Mesothelial cell of epicardium (in vitro differentiated cells): ENCODE results near the gene STYXL2. TPM values are rescaled to one million over a fixed set of nuclear protein-coding genes. Genes with fewer than 3 reads are reported as not detected.

Source experiments
- DNase-seq, 2 experiments: peaks; one replicate each; pipeline ENCODE4 v3.0.0; 2021; ENCODE audit warnings: low spot score in 2 of 2; ENCODE audit not compliant: unreplicated experiment in 2 of 2
- H3K27ac Mint-ChIP-seq: 2 replicates; pipeline ENCODE4 v1.8.0; 2021; ENCODE audit warnings: mixed read lengths
- H3K27me3 Mint-ChIP-seq: 2 replicates; pipeline ENCODE4 v1.8.0; 2021; ENCODE audit warnings: low read depth, mixed read lengths
- H3K36me3 Mint-ChIP-seq: 2 replicates; pipeline ENCODE4 v1.8.0; 2021; ENCODE audit warnings: mixed read lengths
- H3K4me1 Mint-ChIP-seq: 2 replicates; pipeline ENCODE4 v1.8.0; 2021; ENCODE audit warnings: mixed read lengths
- H3K4me3 Mint-ChIP-seq: 2 replicates; pipeline ENCODE4 v1.8.0; 2021; ENCODE audit warnings: mild to moderate bottlenecking, moderate library complexity, mixed read lengths
- H3K9me3 Mint-ChIP-seq: 2 replicates; pipeline ENCODE4 v1.8.0; 2021; ENCODE audit warnings: mixed read lengths
- CTCF ChIP-seq: fragments of 200-600 bp; sonication (generic); IDR thresholded peaks from one replicate; pipeline ENCODE4 v1.5.0; 2021; ENCODE audit warnings: antibody characterized with exemption; ENCODE audit not compliant: unreplicated experiment
- total RNA-seq: library from RNA; stranded (reverse); gene quantifications from 3 replicates; pipeline ENCODE4 v1.2.1, GENCODE V29; 2021

The STYXL2 gene
- total RNA-seq, 1 donor from 2014 or later: 0.18 TPM

- H3K27ac Mint-ChIP-seq: no peak overlapping the region
- no peak overlapping the region for H3K4me3 Mint-ChIP-seq
- peaks cover 5% of the 10 kb centered on the region for H3K4me1 Mint-ChIP-seq
- H3K27me3 Mint-ChIP-seq: no peaks in the 10 kb centered on the region
- no peaks in the 10 kb centered on the region for H3K9me3 Mint-ChIP-seq
- TF ChIP-seq CTCF: no peak
- H3K36me3 Mint-ChIP-seq: no peaks in the 10 kb centered on the region
- DNase-seq: no peak
Observed at GRCh38 chr1:167061073-167061464, 32.8 kb upstream of the STYXL2 start.

- peaks cover 2% of the 10 kb centered on the region for H3K27me3 Mint-ChIP-seq
- DNase-seq: no peak
- no peak overlapping the region for H3K27ac Mint-ChIP-seq
- no peaks in the 10 kb centered on the region for H3K9me3 Mint-ChIP-seq
- H3K36me3 Mint-ChIP-seq: no peaks in the 10 kb centered on the region
- peaks cover 3% of the 10 kb centered on the region for H3K4me1 Mint-ChIP-seq
- no peak for TF ChIP-seq CTCF
- H3K4me3 Mint-ChIP-seq: no peak overlapping the region
Observed at GRCh38 chr1:167064621-167065020, 29.3 kb upstream of the STYXL2 start.

GRCh38 chr1:167065471-167065870 is 28.4 kb upstream of the STYXL2 start:
- Mint-ChIP-seq H3K4me3 (no peak overlapping the region), H3K9me3 (no peaks in the 10 kb centered on the region), H3K4me1 (peaks cover 3% of the 10 kb centered on the region), H3K27me3 (peaks cover 2% of the 10 kb centered on the region), H3K27ac (no peak overlapping the region), H3K36me3 (no peaks in the 10 kb centered on the region)
- TF ChIP-seq CTCF: no peak
- DNase-seq: no peak

- Mint-ChIP-seq H3K9me3 (no peaks in the 10 kb centered on the region), H3K4me1 (peaks cover 3% of the 10 kb centered on the region), H3K36me3 (no peaks in the 10 kb centered on the region), H3K27me3 (peaks cover 2% of the 10 kb centered on the region), H3K27ac (no peak overlapping the region), H3K4me3 (peak overlapping the region; percentile 57)
- peak; percentile 74 to 94 for DNase-seq
- TF ChIP-seq CTCF: peak; percentile 96
Observed at GRCh38 chr1:167066333-167067122, 27.3 kb upstream of the STYXL2 start.

- no peak for TF ChIP-seq CTCF
- Mint-ChIP-seq H3K27me3 (peaks cover 2% of the 10 kb centered on the region), H3K27ac (no peak overlapping the region), H3K4me3 (no peak overlapping the region), H3K36me3 (no peaks in the 10 kb centered on the region), H3K4me1 (peaks cover 3% of the 10 kb centered on the region), H3K9me3 (no peaks in the 10 kb centered on the region)
- no peak for DNase-seq
Observed at GRCh38 chr1:167067904-167068303, 26.0 kb upstream of the STYXL2 start.
